Neural cell (in vitro differentiated cells): Measurements from ENCODE around the gene DSCAML1. TPM values are rescaled to one million over a fixed set of nuclear protein-coding genes. Genes with fewer than 3 reads are reported as not detected.

ENCODE experiments used
- H2AFZ ChIP-seq: fragments of 200-600, 300-800 bp; sonication (generic), shearing (Covaris generic); 2 replicates; pipeline ENCODE4 v1.6.0; 2014; ENCODE audit warnings: low read depth, mild to moderate bottlenecking, antibody characterized with exemption, low read length, moderate library complexity
- H3F3A ChIP-seq: fragments of 200-600 bp; shearing (Covaris generic); 2 replicates; pipeline ENCODE4 v1.6.1; 2016; ENCODE audit warnings: mild to moderate bottlenecking, moderate library complexity, mixed read lengths, antibody characterized with exemption, low read length; ENCODE audit not compliant: insufficient read depth, poor library complexity, severe bottlenecking
- H3K27ac ChIP-seq: fragments of 200-600, 300-800 bp; sonication (generic), shearing (Covaris generic); 2 replicates; pipeline ENCODE4 v1.5.1; 2014; ENCODE audit warnings: mild to moderate bottlenecking, low read length, moderate library complexity
- H3K27me3 ChIP-seq: fragments of 300-800, 200-600 bp; sonication (generic), shearing (Covaris generic); 2 replicates; pipeline ENCODE4 v1.6.0; 2014; ENCODE audit warnings: mild to moderate bottlenecking, low read depth, low read length, moderate library complexity; ENCODE audit not compliant: insufficient read depth
- H3K36me3 ChIP-seq: fragments of 300-800, 200-600 bp; sonication (generic), shearing (Covaris generic); 2 replicates; pipeline ENCODE4 v1.5.1; 2014; ENCODE audit warnings: mild to moderate bottlenecking, antibody characterized with exemption, low read length, moderate library complexity; ENCODE audit not compliant: insufficient read depth
- H3K4me2 ChIP-seq: fragments of 300-800, 200-600 bp; sonication (generic), shearing (Covaris generic); 2 replicates; pipeline ENCODE4 v1.6.0; 2014; ENCODE audit warnings: mild to moderate bottlenecking, low read length
- H3K4me3 ChIP-seq: fragments of 300-800, 200-600 bp; sonication (generic), shearing (Covaris generic); 2 replicates; pipeline ENCODE4 v1.5.1; 2014; ENCODE audit warnings: mild to moderate bottlenecking, low read length, moderate library complexity
- H3K79me2 ChIP-seq: fragments of 200-600 bp; shearing (Covaris generic); replicated peaks from 2 replicates; pipeline ENCODE4 v1.6.0; 2014; ENCODE audit warnings: mild to moderate bottlenecking, low read length, moderate library complexity; ENCODE audit not compliant: insufficient read depth
- H3K9ac ChIP-seq: fragments of 300-800, 200-600 bp; sonication (generic), shearing (Covaris generic); 2 replicates; pipeline ENCODE4 v1.6.1; 2016; ENCODE audit warnings: mild to moderate bottlenecking, low read length, mixed read lengths
- H3K9me2 ChIP-seq: fragments of 200-600 bp; shearing (Covaris generic); 2 replicates; pipeline ENCODE4 v1.6.1; 2016; ENCODE audit warnings: mild to moderate bottlenecking, low read length, mixed read lengths; ENCODE audit not compliant: insufficient read depth
- H3K9me3 ChIP-seq: fragments of 200-600, 300-800 bp; sonication (generic), shearing (Covaris generic); 2 replicates; pipeline ENCODE4 v1.6.1; 2016; ENCODE audit warnings: mild to moderate bottlenecking, mixed run types, low read length, moderate library complexity, mixed read lengths
- H4K20me1 ChIP-seq: fragments of 200-600 bp; shearing (Covaris generic); 2 replicates; pipeline ENCODE4 v1.6.1; 2016; ENCODE audit warnings: mild to moderate bottlenecking, mixed run types; ENCODE audit not compliant: insufficient read depth
- EP300 ChIP-seq: fragments of 450-650 bp; conservative IDR thresholded peaks from 2 replicates; pipeline ENCODE4 v1.6.1; 2014; ENCODE audit warnings: antibody characterized with exemption, mild to moderate bottlenecking, moderate library complexity; ENCODE audit not compliant: poor library complexity, severe bottlenecking
- EZH2 ChIP-seq: fragments of 200-600, 300-800 bp; shearing (Covaris generic), sonication (generic); IDR thresholded peaks from 2 replicates; pipeline ENCODE4 v1.6.1; 2014; ENCODE audit warnings: antibody characterized with exemption, low read length, borderline replicate concordance, mild to moderate bottlenecking; ENCODE audit not compliant: insufficient read depth, poor library complexity, severe bottlenecking
- MXI1 ChIP-seq: fragments of 450-650 bp; conservative IDR thresholded peaks from 2 replicates; pipeline ENCODE4 v1.6.1; 2014; ENCODE audit warnings: antibody characterized with exemption, mild to moderate bottlenecking; ENCODE audit not compliant: poor library complexity, severe bottlenecking
- POLR2AphosphoS5 ChIP-seq: IDR thresholded peaks from 2 replicates; pipeline ENCODE4 v1.6.1; 2012
- RAD21 ChIP-seq: fragments of 450-650 bp; conservative IDR thresholded peaks from 2 replicates; pipeline ENCODE4 v1.6.1; 2014; ENCODE audit warnings: antibody characterized with exemption, mild to moderate bottlenecking, moderate library complexity
- SMC3 ChIP-seq: fragments of 450-650 bp; conservative IDR thresholded peaks from 2 replicates; pipeline ENCODE4 v1.6.1; 2014; ENCODE audit warnings: antibody characterized with exemption, mild to moderate bottlenecking, moderate library complexity; ENCODE audit not compliant: poor library complexity
- TAF1 ChIP-seq: IDR thresholded peaks from 2 replicates; pipeline ENCODE4 v1.6.1; 2012; ENCODE audit warnings: low read depth
- polyA plus RNA-seq: library from polyadenylated mRNA; depleted of rRNA; stranded (reverse); fragments of >200 nt; gene quantifications from 2 replicates; pipeline ENCODE4 v1.2.3, GENCODE V29; 2014
- TF ChIP-seq, protein P1 (sequence below): fragments of 450-650 bp; IDR thresholded peaks from 2 replicates; pipeline ENCODE4 v1.5.1; 2014; ENCODE audit warnings: antibody characterized with exemption, mild to moderate bottlenecking, moderate library complexity; ENCODE audit not compliant: poor library complexity, severe bottlenecking
- TF ChIP-seq, protein P2 (sequence below): IDR thresholded peaks from 2 replicates; pipeline ENCODE4 v1.6.1; 2012; ENCODE audit warnings: borderline replicate concordance

DSCAML1 gene
- polyA plus RNA-seq, 1 donor from 2014 or later: 1.3 TPM

GRCh38 chr11:117826832-117827231 lies 29.8 kb upstream of the DSCAML1 start:
- no peak overlapping the region for H3K9ac ChIP-seq

DNA sequence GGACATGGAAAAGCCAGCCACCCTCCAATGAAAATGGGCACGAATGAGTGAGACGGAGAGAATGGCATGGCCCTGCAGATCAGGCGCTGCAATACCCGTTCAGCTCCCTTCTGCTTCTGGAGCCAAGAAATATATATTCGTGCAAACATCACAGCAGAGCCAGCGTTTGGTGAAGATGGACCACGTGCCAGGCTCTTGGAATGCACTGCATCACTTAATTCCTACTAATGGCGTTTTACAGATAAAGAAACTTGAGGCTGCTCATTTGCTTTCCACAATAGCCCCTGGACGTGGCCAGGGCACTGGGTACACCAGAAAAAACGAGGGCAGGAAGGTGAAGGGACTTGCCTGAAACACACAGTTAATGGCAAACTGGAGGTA lies 29.2 kb upstream of the DSCAML1 start:
- H2AFZ ChIP-seq: no peak overlapping the region
- no peaks in the 10 kb centered on the region for H3K9me3 ChIP-seq
- H3K27me3 ChIP-seq: no peaks in the 10 kb centered on the region
- H3K4me2 ChIP-seq: no peak overlapping the region
- TF ChIP-seq, protein P1, sequence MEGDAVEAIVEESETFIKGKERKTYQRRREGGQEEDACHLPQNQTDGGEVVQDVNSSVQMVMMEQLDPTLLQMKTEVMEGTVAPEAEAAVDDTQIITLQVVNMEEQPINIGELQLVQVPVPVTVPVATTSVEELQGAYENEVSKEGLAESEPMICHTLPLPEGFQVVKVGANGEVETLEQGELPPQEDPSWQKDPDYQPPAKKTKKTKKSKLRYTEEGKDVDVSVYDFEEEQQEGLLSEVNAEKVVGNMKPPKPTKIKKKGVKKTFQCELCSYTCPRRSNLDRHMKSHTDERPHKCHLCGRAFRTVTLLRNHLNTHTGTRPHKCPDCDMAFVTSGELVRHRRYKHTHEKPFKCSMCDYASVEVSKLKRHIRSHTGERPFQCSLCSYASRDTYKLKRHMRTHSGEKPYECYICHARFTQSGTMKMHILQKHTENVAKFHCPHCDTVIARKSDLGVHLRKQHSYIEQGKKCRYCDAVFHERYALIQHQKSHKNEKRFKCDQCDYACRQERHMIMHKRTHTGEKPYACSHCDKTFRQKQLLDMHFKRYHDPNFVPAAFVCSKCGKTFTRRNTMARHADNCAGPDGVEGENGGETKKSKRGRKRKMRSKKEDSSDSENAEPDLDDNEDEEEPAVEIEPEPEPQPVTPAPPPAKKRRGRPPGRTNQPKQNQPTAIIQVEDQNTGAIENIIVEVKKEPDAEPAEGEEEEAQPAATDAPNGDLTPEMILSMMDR: no peak
- TF ChIP-seq MXI1 (no peak), POLR2AphosphoS5 (no peak)
- TF ChIP-seq, protein P2, sequence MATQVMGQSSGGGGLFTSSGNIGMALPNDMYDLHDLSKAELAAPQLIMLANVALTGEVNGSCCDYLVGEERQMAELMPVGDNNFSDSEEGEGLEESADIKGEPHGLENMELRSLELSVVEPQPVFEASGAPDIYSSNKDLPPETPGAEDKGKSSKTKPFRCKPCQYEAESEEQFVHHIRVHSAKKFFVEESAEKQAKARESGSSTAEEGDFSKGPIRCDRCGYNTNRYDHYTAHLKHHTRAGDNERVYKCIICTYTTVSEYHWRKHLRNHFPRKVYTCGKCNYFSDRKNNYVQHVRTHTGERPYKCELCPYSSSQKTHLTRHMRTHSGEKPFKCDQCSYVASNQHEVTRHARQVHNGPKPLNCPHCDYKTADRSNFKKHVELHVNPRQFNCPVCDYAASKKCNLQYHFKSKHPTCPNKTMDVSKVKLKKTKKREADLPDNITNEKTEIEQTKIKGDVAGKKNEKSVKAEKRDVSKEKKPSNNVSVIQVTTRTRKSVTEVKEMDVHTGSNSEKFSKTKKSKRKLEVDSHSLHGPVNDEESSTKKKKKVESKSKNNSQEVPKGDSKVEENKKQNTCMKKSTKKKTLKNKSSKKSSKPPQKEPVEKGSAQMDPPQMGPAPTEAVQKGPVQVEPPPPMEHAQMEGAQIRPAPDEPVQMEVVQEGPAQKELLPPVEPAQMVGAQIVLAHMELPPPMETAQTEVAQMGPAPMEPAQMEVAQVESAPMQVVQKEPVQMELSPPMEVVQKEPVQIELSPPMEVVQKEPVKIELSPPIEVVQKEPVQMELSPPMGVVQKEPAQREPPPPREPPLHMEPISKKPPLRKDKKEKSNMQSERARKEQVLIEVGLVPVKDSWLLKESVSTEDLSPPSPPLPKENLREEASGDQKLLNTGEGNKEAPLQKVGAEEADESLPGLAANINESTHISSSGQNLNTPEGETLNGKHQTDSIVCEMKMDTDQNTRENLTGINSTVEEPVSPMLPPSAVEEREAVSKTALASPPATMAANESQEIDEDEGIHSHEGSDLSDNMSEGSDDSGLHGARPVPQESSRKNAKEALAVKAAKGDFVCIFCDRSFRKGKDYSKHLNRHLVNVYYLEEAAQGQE: no peak
- H3K9me2 ChIP-seq: no peaks in the 10 kb centered on the region
- H3K4me3 ChIP-seq: no peak overlapping the region
- H3K9ac ChIP-seq: no peak overlapping the region
- no peaks in the 10 kb centered on the region for H3K79me2 ChIP-seq
- no peaks in the 10 kb centered on the region for H3F3A ChIP-seq
- H3K27ac ChIP-seq: no peak overlapping the region
- no peaks in the 10 kb centered on the region for H3K36me3 ChIP-seq
- no peaks in the 10 kb centered on the region for H4K20me1 ChIP-seq

More at GRCh38 chr11:117826832-117827231, 29.8 kb upstream of the DSCAML1 start:
- H2AFZ ChIP-seq: no peak overlapping the region
- no peaks in the 10 kb centered on the region for H3K9me3 ChIP-seq
- no peaks in the 10 kb centered on the region for H3K9me2 ChIP-seq
- no peak overlapping the region for H3K4me3 ChIP-seq
- H3K36me3 ChIP-seq: no peaks in the 10 kb centered on the region
- no peaks in the 10 kb centered on the region for H4K20me1 ChIP-seq
- no peaks in the 10 kb centered on the region for H3K79me2 ChIP-seq
- TF ChIP-seq RAD21 (no peak), EP300 (no peak), SMC3 (no peak), TAF1 (no peak), POLR2AphosphoS5 (no peak), MXI1 (no peak), EZH2 (no peak)
- TF ChIP-seq, protein P2: no peak
- TF ChIP-seq, protein P1: no peak
- H3K27ac ChIP-seq: no peak overlapping the region
- H3K27me3 ChIP-seq: no peaks in the 10 kb centered on the region
- H3F3A ChIP-seq: no peaks in the 10 kb centered on the region
- H3K4me2 ChIP-seq: no peak overlapping the region
